Measurements from ENCODE around the gene ETHE1.

ETHE1 gene

GRCh38 chr19:43489979-43490599 is 36.9 kb downstream of the ETHE1 start:
- no peak overlapping the region for H3K27ac ChIP-seq (ENCODE audit: low read depth, low read length)
- H3K4me3 ChIP-seq (ENCODE audit: low read depth in 1 of 2, low read length in 2 of 2) = no peak overlapping the region
- no peaks in the 10 kb centered on the region for H3K4me1 ChIP-seq (ENCODE audit: control insufficient read depth in 1 of 2, insufficient read depth in 2 of 2, low read length in 2 of 2)

DNA sequence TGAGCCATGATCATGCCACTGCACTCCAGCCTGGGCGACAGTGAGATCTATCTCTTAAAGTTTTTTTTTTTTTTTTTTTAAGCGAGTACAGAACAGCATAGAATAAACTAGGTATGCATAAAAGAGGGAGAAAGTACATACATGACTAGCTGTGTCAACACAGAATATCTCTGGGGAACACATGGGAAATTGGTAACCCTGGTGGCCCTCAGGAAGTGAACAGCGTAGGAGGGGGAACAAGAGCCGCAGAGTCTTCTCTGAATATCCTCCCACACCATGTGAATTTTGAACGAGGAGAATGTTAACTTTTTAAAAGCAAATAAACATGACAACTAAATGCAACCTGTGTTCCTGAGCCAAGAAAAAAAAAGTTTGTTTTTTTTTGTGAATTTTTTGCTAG is 37.7 kb downstream of the ETHE1 start:
- no peaks in the 10 kb centered on the region for H3K27me3 ChIP-seq (ENCODE audit: control insufficient read depth in 1 of 2, insufficient read depth in 2 of 2, low read length in 2 of 2)
- no peak overlapping the region for H3K27ac ChIP-seq (ENCODE audit: low read depth, low read length)
- no peaks in the 10 kb centered on the region for H3K4me1 ChIP-seq (ENCODE audit: control insufficient read depth in 1 of 2, insufficient read depth in 2 of 2, low read length in 2 of 2)
- no peak overlapping the region for H3K9ac ChIP-seq (ENCODE audit: low read depth in 1 of 2, low read length in 2 of 2)
- H3K4me3 ChIP-seq (ENCODE audit: low read depth in 1 of 2, low read length in 2 of 2) = no peak overlapping the region
- no peaks in the 10 kb centered on the region for H3K9me3 ChIP-seq (ENCODE audit: control insufficient read depth in 1 of 2, low read length in 2 of 2)
- no peaks in the 10 kb centered on the region for H3K36me3 ChIP-seq (ENCODE audit: control insufficient read depth in 1 of 2, insufficient read depth in 2 of 2, low read length in 2 of 2)

More at GRCh38 chr19:43489979-43490599, 36.9 kb downstream of the ETHE1 start:
- no peak overlapping the region for H3K9ac ChIP-seq (ENCODE audit: low read depth in 1 of 2, low read length in 2 of 2)
- no peaks in the 10 kb centered on the region for H3K27me3 ChIP-seq (ENCODE audit: control insufficient read depth in 1 of 2, insufficient read depth in 2 of 2, low read length in 2 of 2)
- H3K9me3 ChIP-seq (ENCODE audit: control insufficient read depth in 1 of 2, low read length in 2 of 2) = no peaks in the 10 kb centered on the region
- peaks cover 0 to 4% of the 10 kb centered on the region in 2 donors for H3K36me3 ChIP-seq (ENCODE audit: control insufficient read depth in 1 of 2, insufficient read depth in 2 of 2, low read length in 2 of 2)

GRCh38 chr19:43488179-43488578 is 38.8 kb downstream of the ETHE1 start:
- no peaks in the 10 kb centered on the region for H3K27me3 ChIP-seq (ENCODE audit: control insufficient read depth in 1 of 2, insufficient read depth in 2 of 2, low read length in 2 of 2)
- no peak overlapping the region for H3K27ac ChIP-seq (ENCODE audit: low read depth, low read length)

DNA sequence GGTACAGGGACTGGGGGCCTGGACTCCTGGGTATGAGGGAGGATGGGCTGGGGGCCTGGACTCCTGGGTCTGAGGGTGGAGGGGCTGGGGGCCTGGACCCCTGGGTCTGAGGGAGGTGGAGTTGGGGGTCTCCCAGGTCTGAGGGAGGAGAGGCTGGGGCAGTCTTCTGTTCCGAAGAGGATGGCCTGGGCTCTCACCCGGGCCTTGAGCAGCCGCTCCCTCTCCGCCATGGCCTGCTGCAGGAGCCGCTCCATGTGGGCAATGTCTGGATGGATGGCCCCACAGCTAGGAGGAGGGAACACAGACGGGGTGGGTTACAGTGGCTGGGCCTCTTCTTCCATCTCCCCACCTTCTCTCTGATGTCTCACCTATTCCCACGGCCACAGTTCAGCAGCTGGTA is 40.6 kb downstream of the ETHE1 start:
- Histone ChIP-seq H3K27me3 (ENCODE audit: control insufficient read depth in 1 of 2, insufficient read depth in 2 of 2, low read length in 2 of 2) (no peaks in the 10 kb centered on the region), H3K9ac (ENCODE audit: low read depth in 1 of 2, low read length in 2 of 2) (no peak overlapping the region), H3K36me3 (ENCODE audit: control insufficient read depth in 1 of 2, insufficient read depth in 2 of 2, low read length in 2 of 2) (peaks cover 0 to 5% of the 10 kb centered on the region in 2 donors), H3K4me1 (ENCODE audit: control insufficient read depth in 1 of 2, insufficient read depth in 2 of 2, low read length in 2 of 2) (no peaks in the 10 kb centered on the region), H3K9me3 (ENCODE audit: control insufficient read depth in 1 of 2, low read length in 2 of 2) (no peaks in the 10 kb centered on the region), H3K27ac (ENCODE audit: low read depth, low read length) (no peak overlapping the region), H3K4me3 (ENCODE audit: low read depth in 1 of 2, low read length in 2 of 2) (no peak overlapping the region)

More at GRCh38 chr19:43488179-43488578, 38.8 kb downstream of the ETHE1 start:
- Histone ChIP-seq H3K4me3 (ENCODE audit: low read depth in 1 of 2, low read length in 2 of 2) (no peak overlapping the region), H3K4me1 (ENCODE audit: control insufficient read depth in 1 of 2, insufficient read depth in 2 of 2, low read length in 2 of 2) (no peaks in the 10 kb centered on the region), H3K9me3 (ENCODE audit: control insufficient read depth in 1 of 2, low read length in 2 of 2) (no peaks in the 10 kb centered on the region), H3K9ac (ENCODE audit: low read depth in 1 of 2, low read length in 2 of 2) (no peak overlapping the region), H3K36me3 (ENCODE audit: control insufficient read depth in 1 of 2, insufficient read depth in 2 of 2, low read length in 2 of 2) (peaks cover 0 to 5% of the 10 kb centered on the region in 2 donors)

- Histone ChIP-seq H3K4me1 (ENCODE audit: control insufficient read depth in 1 of 2, insufficient read depth in 2 of 2, low read length in 2 of 2) (no peaks in the 10 kb centered on the region), H3K27me3 (ENCODE audit: control insufficient read depth in 1 of 2, insufficient read depth in 2 of 2, low read length in 2 of 2) (no peaks in the 10 kb centered on the region), H3K4me3 (ENCODE audit: low read depth in 1 of 2, low read length in 2 of 2) (no peak overlapping the region), H3K27ac (ENCODE audit: low read depth, low read length) (no peak overlapping the region), H3K9me3 (ENCODE audit: control insufficient read depth in 1 of 2, low read length in 2 of 2) (no peaks in the 10 kb centered on the region), H3K9ac (ENCODE audit: low read depth in 1 of 2, low read length in 2 of 2) (no peak overlapping the region), H3K36me3 (ENCODE audit: control insufficient read depth in 1 of 2, insufficient read depth in 2 of 2, low read length in 2 of 2) (peaks cover under 1 to 7% of the 10 kb centered on the region in 2 donors)
These were observed 41.0 kb downstream of the ETHE1 start for GRCh38 chr19:43485951-43486350.

GRCh38 chr19:43483281-43483680 is 43.7 kb downstream of the ETHE1 start:
- Histone ChIP-seq H3K36me3 (ENCODE audit: control insufficient read depth in 1 of 2, insufficient read depth in 2 of 2, low read length in 2 of 2) (peaks cover 6 to 9% of the 10 kb centered on the region in 2 donors), H3K27ac (ENCODE audit: low read depth, low read length) (no peak overlapping the region), H3K9me3 (ENCODE audit: control insufficient read depth in 1 of 2, low read length in 2 of 2) (no peaks in the 10 kb centered on the region), H3K4me1 (ENCODE audit: control insufficient read depth in 1 of 2, insufficient read depth in 2 of 2, low read length in 2 of 2) (no peaks in the 10 kb centered on the region), H3K27me3 (ENCODE audit: control insufficient read depth in 1 of 2, insufficient read depth in 2 of 2, low read length in 2 of 2) (no peaks in the 10 kb centered on the region), H3K9ac (ENCODE audit: low read depth in 1 of 2, low read length in 2 of 2) (no peak overlapping the region), H3K4me3 (ENCODE audit: low read depth in 1 of 2, low read length in 2 of 2) (no peak overlapping the region)

GRCh38 chr19:43482193-43482592 is 44.8 kb downstream of the ETHE1 start:
- no peaks in the 10 kb centered on the region for H3K27me3 ChIP-seq (ENCODE audit: control insufficient read depth in 1 of 2, insufficient read depth in 2 of 2, low read length in 2 of 2)
- no peaks in the 10 kb centered on the region for H3K4me1 ChIP-seq (ENCODE audit: control insufficient read depth in 1 of 2, insufficient read depth in 2 of 2, low read length in 2 of 2)
- no peak overlapping the region for H3K4me3 ChIP-seq (ENCODE audit: low read depth in 1 of 2, low read length in 2 of 2)
- H3K9me3 ChIP-seq (ENCODE audit: control insufficient read depth in 1 of 2, low read length in 2 of 2) = no peaks in the 10 kb centered on the region
- H3K27ac ChIP-seq (ENCODE audit: low read depth, low read length) = no peak overlapping the region
- H3K9ac ChIP-seq (ENCODE audit: low read depth in 1 of 2, low read length in 2 of 2) = no peak overlapping the region
- peaks cover 6 to 9% of the 10 kb centered on the region in 2 donors for H3K36me3 ChIP-seq (ENCODE audit: control insufficient read depth in 1 of 2, insufficient read depth in 2 of 2, low read length in 2 of 2)

- H3K9me3 ChIP-seq (ENCODE audit: control insufficient read depth in 1 of 2, low read length in 2 of 2) = no peaks in the 10 kb centered on the region
- H3K27me3 ChIP-seq (ENCODE audit: control insufficient read depth in 1 of 2, insufficient read depth in 2 of 2, low read length in 2 of 2) = no peaks in the 10 kb centered on the region
- H3K27ac ChIP-seq (ENCODE audit: low read depth, low read length) = no peak overlapping the region
- no peak overlapping the region for H3K9ac ChIP-seq (ENCODE audit: low read depth in 1 of 2, low read length in 2 of 2)
- no peaks in the 10 kb centered on the region for H3K4me1 ChIP-seq (ENCODE audit: control insufficient read depth in 1 of 2, insufficient read depth in 2 of 2, low read length in 2 of 2)
- H3K4me3 ChIP-seq (ENCODE audit: low read depth in 1 of 2, low read length in 2 of 2) = no peak overlapping the region
- peaks cover 6 to 9% of the 10 kb centered on the region in 2 donors for H3K36me3 ChIP-seq (ENCODE audit: control insufficient read depth in 1 of 2, insufficient read depth in 2 of 2, low read length in 2 of 2)
These were observed 45.3 kb downstream of the ETHE1 start for GRCh38 chr19:43481701-43482100.

- H3K36me3 ChIP-seq (ENCODE audit: control insufficient read depth in 1 of 2, insufficient read depth in 2 of 2, low read length in 2 of 2) = peaks cover 6 to 9% of the 10 kb centered on the region in 2 donors
These were observed 46.4 kb downstream of the ETHE1 start for GRCh38 chr19:43480574-43480973.

GRCh38 chr19:43479961-43480561 is 46.9 kb downstream of the ETHE1 start:
- peaks cover 6 to 9% of the 10 kb centered on the region in 2 donors for H3K36me3 ChIP-seq (ENCODE audit: control insufficient read depth in 1 of 2, insufficient read depth in 2 of 2, low read length in 2 of 2)
- no peak overlapping the region for H3K9ac ChIP-seq (ENCODE audit: low read depth in 1 of 2, low read length in 2 of 2)
- no peak overlapping the region for H3K4me3 ChIP-seq (ENCODE audit: low read depth in 1 of 2, low read length in 2 of 2)
- H3K4me1 ChIP-seq (ENCODE audit: control insufficient read depth in 1 of 2, insufficient read depth in 2 of 2, low read length in 2 of 2) = no peaks in the 10 kb centered on the region
- no peaks in the 10 kb centered on the region for H3K27me3 ChIP-seq (ENCODE audit: control insufficient read depth in 1 of 2, insufficient read depth in 2 of 2, low read length in 2 of 2)
- no peaks in the 10 kb centered on the region for H3K9me3 ChIP-seq (ENCODE audit: control insufficient read depth in 1 of 2, low read length in 2 of 2)
- H3K27ac ChIP-seq (ENCODE audit: low read depth, low read length) = no peak overlapping the region

More at GRCh38 chr19:43480574-43480973, 46.4 kb downstream of the ETHE1 start:
- H3K4me1 ChIP-seq (ENCODE audit: control insufficient read depth in 1 of 2, insufficient read depth in 2 of 2, low read length in 2 of 2) = no peaks in the 10 kb centered on the region
- H3K27me3 ChIP-seq (ENCODE audit: control insufficient read depth in 1 of 2, insufficient read depth in 2 of 2, low read length in 2 of 2) = no peaks in the 10 kb centered on the region
- no peak overlapping the region for H3K27ac ChIP-seq (ENCODE audit: low read depth, low read length)
- no peaks in the 10 kb centered on the region for H3K9me3 ChIP-seq (ENCODE audit: control insufficient read depth in 1 of 2, low read length in 2 of 2)
- no peak overlapping the region for H3K4me3 ChIP-seq (ENCODE audit: low read depth in 1 of 2, low read length in 2 of 2)
- H3K9ac ChIP-seq (ENCODE audit: low read depth in 1 of 2, low read length in 2 of 2) = no peak overlapping the region
